Activated CD4-positive, alpha-beta T cell treated with anti-CD3 and anti-CD28 coated beads for 36 hours (primary cell): ENCODE results near the gene LRFN4. TPM values are rescaled to one million over a fixed set of nuclear protein-coding genes. Genes with fewer than 3 reads are reported as not detected.

ENCODE experiments used
- ATAC-seq: fragments of 200-7000 bp; cut with Tn5 transposase; one replicate; pipeline ENCODE4 v1.10.0; 2021; ENCODE audit warnings: mild to moderate bottlenecking, moderate library complexity
- CTCF ChIA-PET: fragments of 350-600 bp; sonication (Branson Sonifier 250); formaldehyde crosslinking; loops from one replicate; lab custom pipeline; 2021; ENCODE audit warnings: antibody characterized with exemption; lab: Charles Lee
- POLR2A ChIA-PET: fragments of 350-600 bp; sonication (Branson Sonifier 250); formaldehyde crosslinking; loops from one replicate; lab custom pipeline; 2021; ENCODE audit warnings: antibody characterized with exemption, inconsistent platforms; lab: Charles Lee
- DNase-seq: peaks from one replicate; pipeline ENCODE4 v3.0.0-alpha.2; 2020
- H3K27ac Mint-ChIP-seq: one replicate; pipeline ENCODE4 v1.8.0; 2021; ENCODE audit warnings: mixed read lengths
- H3K27me3 Mint-ChIP-seq: one replicate; pipeline ENCODE4 v1.8.0; 2021; ENCODE audit warnings: mixed read lengths
- H3K36me3 Mint-ChIP-seq: one replicate; pipeline ENCODE4 v1.8.0; 2021; ENCODE audit warnings: low read depth, mixed read lengths
- H3K4me1 Mint-ChIP-seq: one replicate; pipeline ENCODE4 v1.8.0; 2021; ENCODE audit warnings: mixed read lengths
- H3K4me3 Mint-ChIP-seq: one replicate; pipeline ENCODE4 v1.8.0; 2021; ENCODE audit warnings: mild to moderate bottlenecking, moderate library complexity, mixed read lengths
- H3K9me3 Mint-ChIP-seq: one replicate; pipeline ENCODE4 v1.8.0; 2021; ENCODE audit warnings: low read depth, mixed read lengths
- intact Hi-C, 2 experiments: fragments of 100-400 bp; cut with DNase I in 1 of 2; cut with micrococcal nuclease in 1 of 2; formaldehyde crosslinking; loops; one replicate each; pipeline versions ENCODE4 v1.14.2 to v1.15.1; 2022 to 2024; cut with DNase I, micrococcal nuclease
- total RNA-seq, 2 experiments: library from RNA; stranded (reverse); gene quantifications; one replicate each; pipeline ENCODE4 v1.2.3, GENCODE V29; 2021

Gene LRFN4
- total RNA-seq, 2 experiments from 2014 or later: 19.2 to 22.7 TPM

GRCh38 chr11:66882561-66883015 is 25.7 kb downstream of the LRFN4 start:
- POLR2A ChIA-PET: interaction anchor here (1.0 kb wide), 1 partner anchor 268 kb away, joined by 3 read pairs; no protein-coding TSS in a partner anchor
- H3K4me3 Mint-ChIP-seq: no peak overlapping the region

GRCh38 chr11:66883016-66883965 is 26.4 kb downstream of the LRFN4 start:
- no peaks in the 10 kb centered on the region for H3K9me3 Mint-ChIP-seq
- H3K36me3 Mint-ChIP-seq: no peaks in the 10 kb centered on the region
- intact Hi-C loops: loop anchor here (1.0 to 5.0 kb wide), 2 partner anchors 186 to 189 kb away; no protein-coding TSS in a partner anchor
- H3K4me1 Mint-ChIP-seq: peaks cover 14% of the 10 kb centered on the region
- CTCF ChIA-PET: interaction anchor here (0.6 to 3.7 kb wide), 13 partner anchors 10 to 337 kb away, joined by 3 to 16 read pairs (median 4); partner anchors contain the start of gene ZDHHC24
- DNase-seq (peak; percentile 86), ATAC-seq (peak; percentile 84)
- no peak overlapping the region for H3K4me3 Mint-ChIP-seq
- POLR2A ChIA-PET: interaction anchor here (1.0 kb wide), 1 partner anchor 269 kb away, joined by 3 read pairs; no protein-coding TSS in a partner anchor
- no peak overlapping the region for H3K27ac Mint-ChIP-seq
- H3K27me3 Mint-ChIP-seq: no peaks in the 10 kb centered on the region

More at GRCh38 chr11:66882561-66883015, 25.7 kb downstream of the LRFN4 start:
- no peak for DNase-seq
- peaks cover 14% of the 10 kb centered on the region for H3K4me1 Mint-ChIP-seq
- no peaks in the 10 kb centered on the region for H3K27me3 Mint-ChIP-seq
- no peak overlapping the region for H3K27ac Mint-ChIP-seq
- CTCF ChIA-PET: interaction anchor here (0.7 to 3.7 kb wide), 8 partner anchors 12 to 349 kb away, joined by 3 to 16 read pairs (median 4); no protein-coding TSS in a partner anchor
- H3K36me3 Mint-ChIP-seq: no peaks in the 10 kb centered on the region
- no peak for ATAC-seq
- H3K9me3 Mint-ChIP-seq: no peaks in the 10 kb centered on the region
- intact Hi-C loops: loop anchor here (1.0 to 5.0 kb wide), 2 partner anchors 185 to 188 kb away; no protein-coding TSS in a partner anchor

DNA sequence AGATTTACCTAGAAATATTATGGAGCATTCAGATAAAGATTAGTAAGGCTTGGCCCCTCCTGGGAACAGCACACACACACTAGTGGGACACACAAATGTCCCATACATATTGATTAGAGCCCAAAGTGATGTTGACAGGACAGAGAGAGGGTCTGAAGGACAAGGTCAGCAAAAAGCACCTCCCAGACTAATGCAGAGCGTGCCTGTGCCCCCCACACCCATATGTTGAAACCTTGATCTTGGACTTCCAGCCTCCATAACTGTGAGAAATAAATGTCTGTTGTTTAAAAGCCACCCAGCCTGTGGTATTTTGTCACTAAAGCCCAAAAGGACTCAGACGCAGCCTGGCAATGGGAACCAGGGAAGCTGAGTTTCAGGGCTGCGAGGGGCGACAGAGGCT is 27.6 kb downstream of the LRFN4 start:
- peaks cover 14% of the 10 kb centered on the region for H3K4me1 Mint-ChIP-seq
- H3K36me3 Mint-ChIP-seq: no peaks in the 10 kb centered on the region
- no peak for DNase-seq
- no peak for ATAC-seq
- intact Hi-C loops: loop anchor here in 1 of 2 experiments (5.0 kb wide), 1 partner anchor 187 kb away; no protein-coding TSS in a partner anchor
- H3K4me3 Mint-ChIP-seq: no peak overlapping the region
- no peaks in the 10 kb centered on the region for H3K9me3 Mint-ChIP-seq
- no peak overlapping the region for H3K27ac Mint-ChIP-seq
- POLR2A ChIA-PET: no interaction called here
- CTCF ChIA-PET: interaction anchor here (0.6 to 1.5 kb wide), 5 partner anchors 9 to 339 kb away, joined by 3 read pairs; partner anchors contain the start of gene ZDHHC24
- H3K27me3 Mint-ChIP-seq: no peaks in the 10 kb centered on the region

DNA sequence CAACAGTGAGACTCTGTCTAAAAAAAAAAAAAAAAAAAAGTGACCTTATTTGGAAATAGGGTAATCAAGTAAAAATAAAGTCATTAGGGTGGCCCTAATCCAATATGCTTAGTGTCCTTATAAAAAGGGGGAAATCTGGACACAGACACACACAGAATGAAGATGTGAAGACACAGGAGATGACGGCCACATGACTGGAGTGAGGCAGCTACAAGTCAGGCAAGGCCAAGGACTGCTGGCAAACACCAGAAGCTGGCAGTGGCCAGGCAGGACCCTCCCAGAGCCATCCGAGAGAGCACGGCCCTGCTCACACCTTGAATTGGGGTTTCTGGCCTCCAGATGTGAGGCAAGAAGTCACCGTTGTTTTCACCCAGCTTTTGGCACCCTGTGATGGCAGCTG is 28.6 kb downstream of the LRFN4 start:
- ATAC-seq: no peak
- POLR2A ChIA-PET: no interaction called here
- Mint-ChIP-seq H3K27ac (no peak overlapping the region), H3K4me3 (no peak overlapping the region), H3K36me3 (no peaks in the 10 kb centered on the region), H3K9me3 (no peaks in the 10 kb centered on the region), H3K4me1 (peaks cover 11% of the 10 kb centered on the region), H3K27me3 (no peaks in the 10 kb centered on the region)
- intact Hi-C loops: no loop called here
- CTCF ChIA-PET: no interaction called here
- DNase-seq: no peak

- Mint-ChIP-seq H3K36me3 (no peaks in the 10 kb centered on the region), H3K27me3 (no peaks in the 10 kb centered on the region), H3K27ac (no peak overlapping the region), H3K4me3 (no peak overlapping the region), H3K9me3 (no peaks in the 10 kb centered on the region), H3K4me1 (peaks cover 5% of the 10 kb centered on the region)
- ChIA-PET CTCF (interaction anchor here (0.9 kb wide), 1 partner anchor 16 kb away, joined by 3 read pairs; no protein-coding TSS in a partner anchor), POLR2A (no interaction called here)
- no peak for DNase-seq
- intact Hi-C loops: no loop called here
- no peak for ATAC-seq
These were observed 29.1 kb downstream of the LRFN4 start for GRCh38 chr11:66885950-66886440.

GRCh38 chr11:66886671-66887221 is 29.9 kb downstream of the LRFN4 start:
- H3K4me1 Mint-ChIP-seq: peaks cover 2% of the 10 kb centered on the region
- no peak overlapping the region for H3K4me3 Mint-ChIP-seq
- H3K36me3 Mint-ChIP-seq: no peaks in the 10 kb centered on the region
- H3K27me3 Mint-ChIP-seq: no peaks in the 10 kb centered on the region
- intact Hi-C loops: no loop called here
- DNase-seq (no peak), ATAC-seq (no peak)
- H3K27ac Mint-ChIP-seq: no peak overlapping the region
- no peaks in the 10 kb centered on the region for H3K9me3 Mint-ChIP-seq
- ChIA-PET POLR2A (no interaction called here), CTCF (interaction anchor here (0.9 kb wide), 1 partner anchor 17 kb away, joined by 3 read pairs; no protein-coding TSS in a partner anchor)

GRCh38 chr11:66887526-66887925 is 30.7 kb downstream of the LRFN4 start:
- Mint-ChIP-seq H3K27ac (no peak overlapping the region), H3K4me1 (peaks cover 8% of the 10 kb centered on the region), H3K4me3 (no peak overlapping the region), H3K36me3 (no peaks in the 10 kb centered on the region), H3K27me3 (no peaks in the 10 kb centered on the region), H3K9me3 (peaks cover 2% of the 10 kb centered on the region)
- POLR2A ChIA-PET: no interaction called here
- intact Hi-C loops: no loop called here
- DNase-seq: no peak
- no peak for ATAC-seq
- CTCF ChIA-PET: no interaction called here

GRCh38 chr11:66888282-66888681 is 31.4 kb downstream of the LRFN4 start:
- ATAC-seq (no peak), DNase-seq (no peak)
- Mint-ChIP-seq H3K36me3 (no peaks in the 10 kb centered on the region), H3K27ac (no peak overlapping the region), H3K4me3 (no peak overlapping the region), H3K9me3 (peaks cover 2% of the 10 kb centered on the region), H3K27me3 (no peaks in the 10 kb centered on the region), H3K4me1 (peaks cover 8% of the 10 kb centered on the region)
- intact Hi-C loops: no loop called here
- ChIA-PET POLR2A (no interaction called here), CTCF (interaction anchor here (1.0 kb wide), 1 partner anchor 183 kb away, joined by 6 read pairs; no protein-coding TSS in a partner anchor)

DNA sequence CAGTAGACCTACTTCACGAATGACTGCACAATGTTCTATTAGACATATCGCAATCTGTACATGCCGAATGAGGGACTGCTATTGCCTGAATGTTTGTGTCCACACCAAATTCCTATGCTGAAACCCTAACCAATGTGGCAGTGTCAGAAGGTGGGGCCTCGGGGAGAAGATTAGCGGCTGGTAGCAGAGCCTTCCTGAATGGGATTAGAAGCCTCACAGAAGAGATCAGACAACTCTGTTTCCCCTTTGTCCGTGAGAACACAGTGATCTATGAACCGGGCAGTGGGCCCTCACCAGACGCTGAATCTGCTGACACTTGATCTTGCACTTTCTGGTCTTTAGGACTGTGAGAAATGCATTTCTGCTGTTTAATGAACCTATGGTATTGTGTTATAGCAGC is 33.1 kb downstream of the LRFN4 start:
- no peak overlapping the region for H3K4me3 Mint-ChIP-seq
- POLR2A ChIA-PET: no interaction called here
- H3K4me1 Mint-ChIP-seq: peaks cover 8% of the 10 kb centered on the region
- intact Hi-C loops: no loop called here
- ATAC-seq: no peak
- DNase-seq: no peak
- H3K27me3 Mint-ChIP-seq: no peaks in the 10 kb centered on the region
- peaks cover 2% of the 10 kb centered on the region for H3K9me3 Mint-ChIP-seq
- H3K36me3 Mint-ChIP-seq: no peaks in the 10 kb centered on the region
- H3K27ac Mint-ChIP-seq: no peak overlapping the region
- CTCF ChIA-PET: no interaction called here

GRCh38 chr11:66891851-66892660 is 35.2 kb downstream of the LRFN4 start:
- CTCF ChIA-PET: interaction anchor here (0.6 kb wide), 1 partner anchor 496 kb away, joined by 4 read pairs; no protein-coding TSS in a partner anchor

More at GRCh38 chr11:66891851-66892660, 35.2 kb downstream of the LRFN4 start:
- no peaks in the 10 kb centered on the region for H3K36me3 Mint-ChIP-seq
- no peaks in the 10 kb centered on the region for H3K27me3 Mint-ChIP-seq
- peaks cover 8% of the 10 kb centered on the region for H3K4me1 Mint-ChIP-seq
- peaks cover 2% of the 10 kb centered on the region for H3K9me3 Mint-ChIP-seq
- peak overlapping the region; percentile 8 for H3K27ac Mint-ChIP-seq
- intact Hi-C loops: loop anchor here in 1 of 2 experiments (1.0 to 2.0 kb wide), 3 partner anchors 24 to 79 kb away; partner anchors contain the start of gene PC
- DNase-seq (peak; percentile 85), ATAC-seq (peak; percentile 100)
- POLR2A ChIA-PET: no interaction called here
- no peak overlapping the region for H3K4me3 Mint-ChIP-seq
